Stimulated activated CD8-positive, alpha-beta memory T cell treated with anti-CD3 and anti-CD28 coated beads, Interleukin-2, amount 100 ng/mL, for 48 hours (primary cell): ENCODE results near the gene SH3TC1.
A peak's percentile ranks its signal among the peaks of the same experiment; 100 is the strongest.

Experiments
- DNase-seq, 2 donors: peaks; one replicate each; pipeline ENCODE4 v3.0.0-alpha.2; 2020; ENCODE audit warnings: low read depth in 2 of 2

SH3TC1 gene

GRCh38 chr4:8262637-8263322, 63.7 kb downstream of the SH3TC1 start:
- no peak for DNase-seq

- no peak for DNase-seq
Measured at GRCh38 chr4:8263397-8263796, 64.3 kb downstream of the SH3TC1 start.

GRCh38 chr4:8264106-8264505, 65.0 kb downstream of the SH3TC1 start:
- DNase-seq, result no peak

GRCh38 chr4:8265171-8265929, 66.3 kb downstream of the SH3TC1 start:
- DNase-seq, result no peak

- no peak for DNase-seq
Measured at GRCh38 chr4:8266088-8266487, 67.0 kb downstream of the SH3TC1 start.

- no peak for DNase-seq
Measured at GRCh38 chr4:8266508-8266907, 67.4 kb downstream of the SH3TC1 start.

GRCh38 chr4:8267077-8267476, 68.0 kb downstream of the SH3TC1 start:
- DNase-seq, result peak; percentile 12 to 30

- DNase-seq, result no peak
Measured at GRCh38 chr4:8268211-8268610, 69.1 kb downstream of the SH3TC1 start.

GRCh38 chr4:8268901-8269534, 69.9 kb downstream of the SH3TC1 start:
- DNase-seq, result no peak

- no peak for DNase-seq
Measured at GRCh38 chr4:8269535-8270417, 70.7 kb downstream of the SH3TC1 start, which contains the start of gene HTRA3. TSS of gene HTRA3 (plus strand) at chr4:8269754. CDS start at chr4:8269969, 215 bp downstream.

GRCh38 chr4:8270418-8270771, 71.3 kb downstream of the SH3TC1 start:
- no peak for DNase-seq

- no peak for DNase-seq
Measured at GRCh38 chr4:8270912-8271815, 72.1 kb downstream of the SH3TC1 start.

GRCh38 chr4:8271821-8272220, 72.7 kb downstream of the SH3TC1 start:
- no peak for DNase-seq

- DNase-seq, result no peak
Measured at GRCh38 chr4:8272472-8273428, 73.7 kb downstream of the SH3TC1 start.

- DNase-seq, result no peak
Measured at GRCh38 chr4:8273450-8273849, 74.4 kb downstream of the SH3TC1 start.

GRCh38 chr4:8274066-8274652, 75.1 kb downstream of the SH3TC1 start:
- no peak for DNase-seq

- no peak for DNase-seq
Measured at GRCh38 chr4:8274765-8275547, 75.9 kb downstream of the SH3TC1 start.

- no peak for DNase-seq
Measured at GRCh38 chr4:8275548-8275910, 76.4 kb downstream of the SH3TC1 start.
